Mammary epithelial cell (primary cell): ENCODE data around the gene BDKRB2.

Experiments
- EZH2 ChIP-seq: IDR thresholded peaks from 2 replicates; pipeline ENCODE4 v1.6.1; 2012; ENCODE audit warnings: low read length, inconsistent platforms, borderline replicate concordance
- TF ChIP-seq, protein P1 (sequence below), 2 donors: IDR thresholded peaks in 1 of 2; conservative IDR thresholded peaks in 1 of 2; 2 replicates each; pipeline ENCODE4 v1.5.1; 2011 to 2012; ENCODE audit warnings: inconsistent platforms in 2 of 2, low read length in 2 of 2, mild to moderate bottlenecking in 2 of 2, control low read depth in 1 of 2, low read depth in 1 of 2; ENCODE audit not compliant: insufficient read depth in 1 of 2; ENCODE audit errors: extremely low read depth in 1 of 2

DNA sequence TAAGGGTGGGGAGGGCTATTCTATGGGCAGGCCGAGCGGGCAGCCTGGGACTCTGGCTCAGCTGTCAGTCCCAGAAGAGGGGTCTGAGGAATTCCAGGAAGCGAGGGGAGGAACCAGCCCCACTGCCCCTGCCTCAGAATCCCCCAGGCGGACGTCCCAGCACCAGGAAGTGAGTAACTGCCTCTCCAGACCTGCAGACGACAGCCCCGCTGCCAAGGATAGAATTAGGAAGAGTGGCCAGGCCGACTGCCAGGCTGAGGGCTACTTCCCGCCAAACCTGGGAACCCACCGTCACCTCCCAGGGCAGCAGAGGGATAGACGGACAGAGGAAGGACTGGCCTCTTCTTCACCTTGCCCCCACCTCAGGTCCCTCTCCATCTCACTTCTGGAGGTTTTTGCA is 6.7 kb upstream of the BDKRB2 start:
- TF ChIP-seq, protein P1, sequence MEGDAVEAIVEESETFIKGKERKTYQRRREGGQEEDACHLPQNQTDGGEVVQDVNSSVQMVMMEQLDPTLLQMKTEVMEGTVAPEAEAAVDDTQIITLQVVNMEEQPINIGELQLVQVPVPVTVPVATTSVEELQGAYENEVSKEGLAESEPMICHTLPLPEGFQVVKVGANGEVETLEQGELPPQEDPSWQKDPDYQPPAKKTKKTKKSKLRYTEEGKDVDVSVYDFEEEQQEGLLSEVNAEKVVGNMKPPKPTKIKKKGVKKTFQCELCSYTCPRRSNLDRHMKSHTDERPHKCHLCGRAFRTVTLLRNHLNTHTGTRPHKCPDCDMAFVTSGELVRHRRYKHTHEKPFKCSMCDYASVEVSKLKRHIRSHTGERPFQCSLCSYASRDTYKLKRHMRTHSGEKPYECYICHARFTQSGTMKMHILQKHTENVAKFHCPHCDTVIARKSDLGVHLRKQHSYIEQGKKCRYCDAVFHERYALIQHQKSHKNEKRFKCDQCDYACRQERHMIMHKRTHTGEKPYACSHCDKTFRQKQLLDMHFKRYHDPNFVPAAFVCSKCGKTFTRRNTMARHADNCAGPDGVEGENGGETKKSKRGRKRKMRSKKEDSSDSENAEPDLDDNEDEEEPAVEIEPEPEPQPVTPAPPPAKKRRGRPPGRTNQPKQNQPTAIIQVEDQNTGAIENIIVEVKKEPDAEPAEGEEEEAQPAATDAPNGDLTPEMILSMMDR (conservative IDR thresholded peaks at IDR 0.05 in 1 of 2, IDR thresholded peaks at IDR 0.05 in 1 of 2; ENCODE audit: extremely low read depth in 1 of 2, insufficient read depth in 1 of 2, low read depth in 1 of 2, low read length in 2 of 2): no peak
- no peak for TF ChIP-seq EZH2
